Left lung (tissue), 10 donors: Measurements from ENCODE around the gene RLBP1. TPM values are rescaled to one million over a fixed set of nuclear protein-coding genes. Genes with fewer than 3 reads are reported as not detected.

Experiments
- ATAC-seq: fragments of 200-7000 bp; cut with Tn5 transposase; one replicate; pipeline ENCODE4 v1.9.1; 2020; ENCODE audit warnings: moderate library complexity
- DNase-seq, 4 donors: peaks; one replicate each; pipeline ENCODE4 v3.0.0-alpha.2; 2013 to 2020
- H3K27ac ChIP-seq, 2 donors: fragments of 200-600 bp; sonication (generic) in 1 of 2; one replicate each; pipeline versions ENCODE4 v1.5.0 to v1.8.0; 2020 to 2021
- H3K27me3 ChIP-seq, 2 donors: fragments of 200-600 bp; sonication (generic) in 1 of 2; one replicate each; pipeline versions ENCODE4 v1.5.0 to v1.8.0; 2020 to 2021
- H3K36me3 ChIP-seq, 2 donors: fragments of 200-600 bp; sonication (generic) in 1 of 2; one replicate each; pipeline versions ENCODE4 v1.5.0 to v1.8.0; 2020 to 2021
- H3K4me1 ChIP-seq, 2 donors: fragments of 200-600 bp; one replicate each; pipeline ENCODE4 v1.8.0; 2021
- H3K4me3 ChIP-seq, 2 donors: fragments of 200-600 bp; sonication (generic) in 1 of 2; one replicate each; pipeline versions ENCODE4 v1.5.0 to v1.8.0; 2020 to 2021; ENCODE audit warnings: mild to moderate bottlenecking in 1 of 2
- H3K9me3 ChIP-seq, 2 donors: fragments of 200-600 bp; sonication (generic) in 1 of 2; one replicate each; pipeline versions ENCODE4 v1.5.0 to v1.8.0; 2020 to 2021
- intact Hi-C, 2 donors: fragments of 100-400 bp; cut with DNase I; formaldehyde crosslinking; loops; one replicate each; pipeline versions ENCODE4 v1.11.2 to v1.14.2; 2022
- polyA plus RNA-seq, 6 donors: library from polyadenylated mRNA; unstranded; fragments of 120-200 nt; gene quantifications; one replicate each; pipeline ENCODE4 v1.2.1, GENCODE V29; 2013; ENCODE audit not compliant: insufficient read length in 6 of 6
- total RNA-seq, 2 donors: library from RNA; stranded (reverse); fragmentation: NEBNext Ultra II Directional; extraction: Animal tissue kit (Norgen Biotek cat#: 25700); gene quantifications; one replicate each; pipeline ENCODE4 v1.2.1, GENCODE V29; 2021
- TF ChIP-seq, protein P1 (sequence below), 2 donors: fragments of 200-600 bp; sonication (generic) in 1 of 2; IDR thresholded peaks; one replicate each; pipeline versions ENCODE4 v1.5.0 to v1.8.0; 2021; ENCODE audit warnings: antibody characterized with exemption in 2 of 2
- donor health status: DM: no; HTN: yes; CAD: no.
- donor health status: DM: no; HTN: no; CAD: no.

RLBP1 gene
- total and polyA plus RNA-seq, 8 donors: 0.27 TPM; not detected in 7

DNA sequence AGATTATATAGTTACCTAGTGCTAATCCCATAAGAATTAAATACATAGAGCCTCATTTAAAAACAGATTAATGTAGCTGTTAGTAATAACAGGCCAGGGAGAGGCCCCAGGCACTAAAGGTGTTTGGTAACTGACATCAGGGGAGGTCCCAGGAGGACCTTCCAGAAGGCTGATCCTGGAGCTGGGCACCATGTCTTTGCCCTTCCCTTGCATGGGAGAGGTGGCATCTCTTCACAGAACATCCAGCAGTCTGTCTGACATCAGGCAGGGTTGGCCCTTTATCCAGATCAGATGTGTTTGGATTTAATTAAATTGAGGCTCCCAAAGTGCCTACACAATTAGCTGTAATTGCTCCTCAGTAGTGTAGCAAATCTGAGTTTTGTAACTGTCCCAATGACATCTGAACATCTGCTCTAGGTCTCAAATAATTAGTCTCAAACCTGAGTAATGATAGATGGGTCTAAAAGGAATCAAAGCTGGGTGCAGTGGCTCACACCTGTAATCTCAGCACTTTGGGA lies 53.0 kb downstream of the RLBP1 start:
- ATAC-seq: no peak
- intact Hi-C loops: no loop called here
- no peak for DNase-seq
- peak overlapping the region; percentile 41 to 73 for H3K27ac ChIP-seq
- peaks cover 0 to 7% of the 10 kb centered on the region in 2 donors for H3K36me3 ChIP-seq
- no peak overlapping the region for H3K4me3 ChIP-seq
- peaks cover 8 to 47% of the 10 kb centered on the region in 2 donors for H3K4me1 ChIP-seq
- H3K9me3 ChIP-seq: no peaks in the 10 kb centered on the region
- H3K27me3 ChIP-seq: no peaks in the 10 kb centered on the region
- TF ChIP-seq, protein P1, sequence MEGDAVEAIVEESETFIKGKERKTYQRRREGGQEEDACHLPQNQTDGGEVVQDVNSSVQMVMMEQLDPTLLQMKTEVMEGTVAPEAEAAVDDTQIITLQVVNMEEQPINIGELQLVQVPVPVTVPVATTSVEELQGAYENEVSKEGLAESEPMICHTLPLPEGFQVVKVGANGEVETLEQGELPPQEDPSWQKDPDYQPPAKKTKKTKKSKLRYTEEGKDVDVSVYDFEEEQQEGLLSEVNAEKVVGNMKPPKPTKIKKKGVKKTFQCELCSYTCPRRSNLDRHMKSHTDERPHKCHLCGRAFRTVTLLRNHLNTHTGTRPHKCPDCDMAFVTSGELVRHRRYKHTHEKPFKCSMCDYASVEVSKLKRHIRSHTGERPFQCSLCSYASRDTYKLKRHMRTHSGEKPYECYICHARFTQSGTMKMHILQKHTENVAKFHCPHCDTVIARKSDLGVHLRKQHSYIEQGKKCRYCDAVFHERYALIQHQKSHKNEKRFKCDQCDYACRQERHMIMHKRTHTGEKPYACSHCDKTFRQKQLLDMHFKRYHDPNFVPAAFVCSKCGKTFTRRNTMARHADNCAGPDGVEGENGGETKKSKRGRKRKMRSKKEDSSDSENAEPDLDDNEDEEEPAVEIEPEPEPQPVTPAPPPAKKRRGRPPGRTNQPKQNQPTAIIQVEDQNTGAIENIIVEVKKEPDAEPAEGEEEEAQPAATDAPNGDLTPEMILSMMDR (IDR thresholded peaks at IDR 0.05): no peak

DNA sequence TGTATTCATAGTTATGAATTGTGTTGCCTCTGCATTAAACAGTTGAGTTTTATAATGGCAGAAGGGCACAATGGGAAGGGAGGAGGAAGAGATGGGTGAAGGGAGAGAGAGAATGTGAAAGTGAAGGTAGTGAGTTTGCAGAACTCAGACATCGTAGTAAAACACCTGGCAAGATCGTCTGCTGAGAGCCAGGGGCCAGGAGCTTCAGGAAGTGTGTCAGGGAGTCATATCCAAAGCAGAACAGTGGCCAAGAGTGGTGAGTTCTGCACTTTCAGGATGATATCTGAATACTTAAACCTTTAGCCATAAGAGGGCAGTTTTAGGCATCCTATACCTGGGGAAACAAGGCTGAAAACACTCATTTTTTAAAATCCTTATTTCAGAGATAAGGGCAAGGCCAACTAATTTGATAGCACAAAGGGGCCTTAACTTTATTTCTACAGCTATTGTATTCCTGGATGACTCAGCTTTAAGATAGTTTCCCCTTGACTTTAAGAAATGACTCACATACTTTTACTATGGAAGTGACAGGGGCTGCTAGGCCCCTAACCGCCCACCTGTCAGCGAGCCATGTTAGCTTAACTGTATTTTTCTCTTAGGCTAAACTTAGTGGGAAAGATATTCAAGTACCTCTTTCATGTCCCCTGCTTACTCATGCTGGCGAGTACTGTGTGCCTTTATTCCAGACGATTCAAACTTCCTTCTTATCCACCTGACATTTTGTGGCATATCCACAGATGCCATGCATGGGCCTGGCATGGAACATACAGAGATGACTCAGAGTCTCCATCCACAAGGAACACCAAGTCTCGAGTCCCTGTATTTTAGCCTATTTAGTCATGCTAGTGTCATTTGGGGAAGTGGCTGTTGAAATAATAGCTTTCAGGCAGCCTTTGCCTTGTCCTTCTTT lies 53.9 kb downstream of the RLBP1 start:
- intact Hi-C loops: no loop called here
- no peak overlapping the region for H3K4me3 ChIP-seq
- peak in 1 of 4 donors; percentile 49 for DNase-seq
- H3K4me1 ChIP-seq: peaks cover 8 to 47% of the 10 kb centered on the region in 2 donors
- TF ChIP-seq, protein P1 (IDR thresholded peaks at IDR 0.05): no peak
- ATAC-seq: peak; percentile 63
- peaks cover 0 to 5% of the 10 kb centered on the region in 2 donors for H3K36me3 ChIP-seq
- no peaks in the 10 kb centered on the region for H3K27me3 ChIP-seq
- no peaks in the 10 kb centered on the region for H3K9me3 ChIP-seq
- peak overlapping the region; percentile 41 to 73 for H3K27ac ChIP-seq

DNA sequence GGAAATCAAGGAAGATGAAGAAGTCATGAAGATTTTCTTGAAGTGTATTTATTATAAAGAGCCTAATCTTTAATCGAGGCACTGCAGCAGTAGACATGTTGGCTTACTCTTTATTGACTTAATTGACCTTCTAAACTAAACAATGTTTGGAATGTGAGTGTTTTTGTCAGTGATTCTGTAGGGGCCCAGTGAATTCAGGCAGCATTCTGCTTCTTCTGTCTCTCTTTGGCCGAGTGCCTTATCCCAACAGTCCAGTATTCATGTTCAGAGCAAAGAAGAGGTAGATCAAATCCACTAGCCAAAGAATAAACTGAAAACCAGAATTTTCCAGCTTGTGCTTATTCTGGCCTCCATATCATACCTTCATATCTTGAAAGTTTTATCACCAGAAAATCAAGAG lies 55.7 kb downstream of the RLBP1 start:
- Histone ChIP-seq H3K27ac (peak overlapping the region; percentile 28 to 73), H3K27me3 (no peaks in the 10 kb centered on the region), H3K4me1 (peaks cover 8 to 41% of the 10 kb centered on the region in 2 donors), H3K36me3 (peaks cover 0 to 14% of the 10 kb centered on the region in 2 donors), H3K9me3 (no peaks in the 10 kb centered on the region), H3K4me3 (no peak overlapping the region)
- intact Hi-C loops: no loop called here
- DNase-seq (no peak), ATAC-seq (no peak)
- TF ChIP-seq, protein P1 (IDR thresholded peaks at IDR 0.05): no peak

DNA sequence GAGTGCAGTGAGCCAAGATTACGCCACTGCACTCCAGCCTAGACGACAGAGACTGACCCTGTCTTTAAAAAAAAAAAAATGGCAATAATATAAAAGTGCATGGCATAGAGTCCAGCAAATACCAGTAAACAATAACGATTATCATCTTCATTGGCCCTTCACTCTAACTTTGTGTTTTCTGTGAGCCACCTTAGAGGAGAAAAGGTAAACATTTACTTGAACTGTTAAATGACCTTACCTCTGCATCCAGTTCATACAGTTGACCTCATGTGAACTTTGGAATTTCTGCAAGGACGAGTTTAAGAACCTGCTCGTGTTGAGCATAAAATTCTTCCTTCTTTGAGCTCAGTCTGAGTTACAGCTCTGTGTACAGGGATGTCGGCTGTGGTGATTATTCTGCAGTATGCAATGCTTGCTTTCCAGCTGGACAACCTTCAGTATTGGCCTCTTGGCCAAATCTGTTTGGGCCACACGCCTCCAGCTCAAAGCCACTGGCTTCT lies 56.6 kb downstream of the RLBP1 start:
- Histone ChIP-seq H3K9me3 (no peaks in the 10 kb centered on the region), H3K36me3 (peaks cover 0 to 19% of the 10 kb centered on the region in 2 donors), H3K27ac (no peak overlapping the region), H3K4me3 (no peak overlapping the region), H3K27me3 (no peaks in the 10 kb centered on the region), H3K4me1 (peaks cover 8 to 41% of the 10 kb centered on the region in 2 donors)
- DNase-seq (no peak), ATAC-seq (peak; percentile 48)
- TF ChIP-seq, protein P1 (IDR thresholded peaks at IDR 0.05): no peak
- intact Hi-C loops: no loop called here
